Activated CD4-positive, alpha-beta memory T cell treated with anti-CD3 and anti-CD28 coated beads, Interleukin-2, amount 10 ng/mL, durations not matched to agents 7 days and 5 days (primary cell): ENCODE data around the gene TPPP3. TPM values are rescaled to one million over a fixed set of nuclear protein-coding genes. Genes with fewer than 3 reads are reported as not detected.

ENCODE experiments used
- CTCF ChIA-PET: fragments of 350-600 bp; sonication (Branson Sonifier 250); formaldehyde crosslinking; loops from one replicate; lab custom pipeline; 2021; ENCODE audit warnings: antibody characterized with exemption, inconsistent platforms; lab: Charles Lee
- POLR2A ChIA-PET: fragments of 350-600 bp; sonication (Branson Sonifier 250); formaldehyde crosslinking; loops from one replicate; lab custom pipeline; 2021; ENCODE audit warnings: antibody characterized with exemption; lab: Charles Lee
- DNase-seq: peaks from one replicate; pipeline ENCODE4 v3.0.0-alpha.2; 2020
- H3K27ac Mint-ChIP-seq: one replicate; pipeline ENCODE4 v1.8.0; 2021; ENCODE audit warnings: mild to moderate bottlenecking, mixed read lengths
- H3K27me3 Mint-ChIP-seq: one replicate; pipeline ENCODE4 v1.8.0; 2021; ENCODE audit warnings: mixed read lengths
- H3K36me3 Mint-ChIP-seq: one replicate; pipeline ENCODE4 v1.8.0; 2021; ENCODE audit warnings: low read depth, mixed read lengths
- H3K4me1 Mint-ChIP-seq: one replicate; pipeline ENCODE4 v1.8.0; 2021; ENCODE audit warnings: mixed read lengths
- H3K4me3 Mint-ChIP-seq: one replicate; pipeline ENCODE4 v1.8.0; 2021; ENCODE audit warnings: mild to moderate bottlenecking, mixed read lengths
- H3K9me3 Mint-ChIP-seq: one replicate; pipeline ENCODE4 v1.8.0; 2021; ENCODE audit warnings: mixed read lengths
- total RNA-seq, 2 experiments: library from RNA; stranded (reverse); gene quantifications; one replicate each; pipeline ENCODE4 v1.2.3, GENCODE V29; 2021

TPPP3 gene
- total RNA-seq, 2 experiments from 2014 or later, result not detected

DNA sequence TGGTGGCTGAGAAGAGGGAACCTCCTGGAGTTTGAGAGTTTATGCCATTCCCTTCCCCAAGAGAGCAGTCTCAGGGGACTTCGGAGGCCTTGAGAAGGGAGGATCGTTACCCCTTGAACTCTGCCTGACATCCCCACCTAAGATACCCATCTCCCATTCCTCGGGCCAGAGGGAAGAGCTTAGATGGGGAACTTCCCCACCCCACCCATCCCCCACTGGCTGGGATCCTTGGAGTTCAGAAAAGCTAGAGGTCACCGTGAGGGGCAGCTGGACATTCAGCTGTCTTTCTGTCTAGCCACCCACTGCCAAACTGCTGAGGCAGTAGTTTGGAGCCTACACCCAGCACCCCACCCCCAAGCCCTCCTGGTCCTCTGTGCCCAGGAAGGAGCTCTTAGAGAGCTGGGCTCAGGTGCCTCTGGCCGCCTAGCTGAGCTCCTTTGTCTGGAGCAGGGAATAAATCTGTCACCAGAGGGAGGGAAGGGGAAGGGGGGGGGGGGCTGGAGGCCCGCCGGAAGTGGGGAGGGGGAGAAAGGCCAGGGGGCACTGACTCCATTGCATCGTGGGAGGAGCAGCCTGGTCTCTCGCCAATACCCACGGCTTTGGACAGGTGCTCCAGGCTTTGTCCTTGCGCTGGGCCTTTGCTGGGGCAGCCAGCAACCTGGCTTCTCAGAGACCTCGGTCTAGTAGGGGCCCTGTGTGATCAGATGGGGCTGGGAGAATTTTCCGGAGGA is 38.6 kb upstream of the TPPP3 start:
- DNase-seq, result no peak
- POLR2A ChIA-PET, result no interaction called here
- peaks cover 38% of the 10 kb centered on the region for H3K27me3 Mint-ChIP-seq
- peaks cover 2% of the 10 kb centered on the region for H3K36me3 Mint-ChIP-seq
- H3K27ac Mint-ChIP-seq, result no peak overlapping the region
- CTCF ChIA-PET, result interaction anchor here (0.6 to 0.8 kb wide), 3 partner anchors 19 to 130 kb away, joined by 3 to 7 read pairs (median 3); no protein-coding TSS in a partner anchor
- H3K9me3 Mint-ChIP-seq, result no peaks in the 10 kb centered on the region
- peak overlapping the region; percentile 16 for H3K4me3 Mint-ChIP-seq
- H3K4me1 Mint-ChIP-seq, result peaks cover 7% of the 10 kb centered on the region

DNA sequence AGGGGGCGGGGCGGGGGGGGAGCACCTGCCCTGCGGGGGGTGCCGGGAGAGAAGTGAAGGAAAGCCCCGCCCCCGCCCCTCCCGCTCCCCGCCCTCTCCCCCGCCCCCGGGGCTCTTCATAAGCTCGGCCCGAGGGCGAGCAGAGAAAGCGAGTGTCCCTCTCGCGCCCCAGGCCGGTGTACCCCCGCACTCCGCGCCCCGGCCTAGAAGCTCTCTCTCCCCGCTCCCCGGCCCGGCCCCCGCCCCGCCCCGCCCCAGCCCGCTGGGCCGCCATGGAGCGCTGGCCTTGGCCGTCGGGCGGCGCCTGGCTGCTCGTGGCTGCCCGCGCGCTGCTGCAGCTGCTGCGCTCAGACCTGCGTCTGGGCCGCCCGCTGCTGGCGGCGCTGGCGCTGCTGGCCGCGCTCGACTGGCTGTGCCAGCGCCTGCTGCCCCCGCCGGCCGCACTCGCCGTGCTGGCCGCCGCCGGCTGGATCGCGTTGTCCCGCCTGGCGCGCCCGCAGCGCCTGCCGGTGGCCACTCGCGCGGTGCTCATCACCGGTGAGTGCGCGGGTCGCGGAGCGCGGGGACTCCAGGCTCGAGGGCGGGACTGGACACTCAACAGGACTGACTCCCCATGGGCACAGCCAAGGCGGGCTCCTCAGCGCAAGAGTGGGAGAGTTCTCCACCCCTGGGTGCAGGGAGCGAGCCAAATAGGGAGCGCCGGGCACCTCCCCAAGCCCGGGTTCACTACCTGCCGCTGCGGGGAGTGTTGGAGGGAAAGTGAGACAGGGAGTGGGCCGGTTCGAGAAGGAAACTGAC is 37.9 kb upstream of the TPPP3 start, which contains the start of gene HSD11B2:
TSS of gene HSD11B2 (plus strand) at position 145 of the 798 bp plus-strand sequence. CDS start at position 273, 128 bp downstream.
- H3K27ac Mint-ChIP-seq, result no peak within 1 kb of the TSS
- H3K4me1 Mint-ChIP-seq, result peaks cover 7% of the 10 kb centered on the region
- peaks cover 2% of the 10 kb centered on the region for H3K36me3 Mint-ChIP-seq
- peak; percentile 28 for DNase-seq
- CTCF ChIA-PET, result interaction anchor here (0.8 kb wide), 1 partner anchor 63 kb away, joined by 3 read pairs; no protein-coding TSS in a partner anchor
- peaks cover 44% of the 10 kb centered on the region for H3K27me3 Mint-ChIP-seq
- no peaks in the 10 kb centered on the region for H3K9me3 Mint-ChIP-seq
- POLR2A ChIA-PET, result no interaction called here
- peak within 1 kb of the TSS; percentile 72 for H3K4me3 Mint-ChIP-seq

DNA sequence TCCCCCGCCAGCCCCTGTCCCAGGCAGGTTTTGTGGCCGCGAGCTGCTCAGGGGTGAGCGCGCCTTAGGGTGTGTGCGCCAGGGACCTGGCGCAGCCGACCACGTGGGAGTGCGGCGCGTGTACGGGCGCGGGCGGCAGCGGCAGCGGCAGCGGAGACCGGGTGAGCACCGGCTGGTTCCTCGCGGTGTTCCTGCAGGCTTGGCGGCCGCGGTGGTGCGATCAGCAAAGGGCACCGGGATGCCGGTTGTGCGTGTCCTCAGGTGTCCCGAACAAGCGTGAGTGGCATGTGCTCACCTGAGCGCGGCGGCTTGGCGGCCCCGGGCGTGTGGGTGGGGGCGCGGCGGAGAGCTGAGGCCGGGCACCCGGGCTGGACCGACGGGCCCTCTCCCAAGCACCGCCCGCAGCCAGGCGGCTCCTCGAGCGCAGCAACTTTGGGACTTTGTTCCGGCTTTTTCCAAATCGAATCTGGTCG is 37.2 kb upstream of the TPPP3 start:
- peak overlapping the region; percentile 72 for H3K4me3 Mint-ChIP-seq
- H3K4me1 Mint-ChIP-seq, result peaks cover 7% of the 10 kb centered on the region
- ChIA-PET CTCF (no interaction called here), POLR2A (no interaction called here)
- no peak overlapping the region for H3K27ac Mint-ChIP-seq
- no peaks in the 10 kb centered on the region for H3K9me3 Mint-ChIP-seq
- H3K36me3 Mint-ChIP-seq, result peaks cover 2% of the 10 kb centered on the region
- H3K27me3 Mint-ChIP-seq, result peaks cover 44% of the 10 kb centered on the region
- peak; percentile 26 for DNase-seq

DNA sequence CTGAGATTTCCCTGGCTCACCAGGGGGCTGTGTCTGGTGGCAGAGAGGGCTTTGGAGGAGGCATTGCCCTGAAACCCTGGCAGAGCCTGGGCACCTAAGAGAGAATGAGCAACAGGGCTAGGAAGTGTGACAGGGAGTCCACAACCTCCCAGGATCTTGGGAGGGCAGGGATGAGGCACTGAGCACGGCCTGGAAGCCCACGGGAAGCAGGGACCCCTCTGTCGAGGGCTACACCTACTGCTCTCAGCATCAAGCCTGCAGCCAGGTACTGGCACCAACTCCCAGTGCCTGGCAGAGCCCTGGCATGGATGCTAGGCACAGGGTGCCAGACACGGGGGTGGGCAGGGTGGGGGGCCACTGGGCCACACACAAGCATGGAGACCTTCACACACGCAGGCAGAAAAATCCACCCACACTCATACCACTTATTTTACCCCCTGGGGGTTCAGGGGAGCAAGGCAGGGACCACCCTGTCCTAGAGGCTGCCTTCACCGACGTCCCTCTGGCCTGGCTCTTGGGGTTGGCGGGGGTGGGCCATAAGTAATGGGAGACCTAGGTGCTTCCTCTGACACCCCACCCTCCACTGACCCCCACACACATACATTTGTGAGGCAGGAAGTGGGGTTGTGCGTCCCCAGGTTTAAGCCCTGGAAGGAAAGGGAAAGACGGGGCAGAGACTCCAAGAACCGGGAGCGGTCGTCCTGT is 36.7 kb upstream of the TPPP3 start:
- H3K27ac Mint-ChIP-seq, result no peak overlapping the region
- peaks cover 2% of the 10 kb centered on the region for H3K36me3 Mint-ChIP-seq
- peak overlapping the region; percentile 72 for H3K4me3 Mint-ChIP-seq
- peaks cover 44% of the 10 kb centered on the region for H3K27me3 Mint-ChIP-seq
- no peak for DNase-seq
- CTCF ChIA-PET, result interaction anchor here (2.0 to 5.8 kb wide), 4 partner anchors 10 to 35 kb away, joined by 6 to 66 read pairs (median 36); partner anchors contain the start of gene ZDHHC1
- H3K4me1 Mint-ChIP-seq, result peaks cover 7% of the 10 kb centered on the region
- no peaks in the 10 kb centered on the region for H3K9me3 Mint-ChIP-seq
- POLR2A ChIA-PET, result interaction anchor here (1.1 kb wide), 1 partner anchor 29 kb away, joined by 3 read pairs; no protein-coding TSS in a partner anchor

DNA sequence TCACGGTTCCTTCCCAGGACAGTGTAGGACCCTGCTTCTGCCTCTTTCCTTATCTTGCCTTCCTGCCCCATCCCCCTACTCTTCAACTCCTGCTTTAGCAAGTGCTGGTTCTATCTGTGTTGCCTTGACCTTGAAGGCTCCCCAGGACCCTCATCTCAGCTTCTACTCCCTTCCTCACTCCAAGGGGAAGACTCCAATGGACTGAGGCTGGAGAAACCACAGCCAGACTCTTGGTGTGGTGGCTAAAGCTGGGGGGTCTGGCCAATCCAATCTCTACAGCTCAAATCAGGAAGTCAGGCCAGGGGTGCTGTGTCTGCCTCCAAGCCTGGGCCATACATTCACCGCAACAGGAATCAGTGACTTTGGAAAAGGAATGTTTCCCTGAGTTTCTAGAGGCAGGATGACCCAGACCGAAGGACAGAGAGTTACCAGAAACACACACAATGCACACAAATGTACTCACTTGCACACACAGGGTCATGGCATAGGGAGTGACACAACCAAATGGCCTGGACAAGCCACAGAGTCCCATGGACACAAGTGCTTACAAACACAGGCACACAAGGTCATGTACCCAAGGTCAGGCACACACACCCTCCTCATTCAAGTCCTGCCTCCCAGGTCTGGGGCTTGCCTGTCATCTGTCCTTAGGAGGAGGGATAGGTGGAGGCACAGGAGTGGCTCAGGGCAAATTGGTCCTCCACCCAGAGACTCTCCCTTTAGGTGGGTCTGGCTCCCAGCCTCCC is 35.9 kb upstream of the TPPP3 start:
- ChIA-PET POLR2A (interaction anchor here (1.1 kb wide), 1 partner anchor 28 kb away, joined by 3 read pairs; no protein-coding TSS in a partner anchor), CTCF (interaction anchor here (0.6 to 5.8 kb wide), 12 partner anchors 9 to 290 kb away, joined by 3 to 66 read pairs (median 6); partner anchors contain the start of gene ZDHHC1)
- H3K27ac Mint-ChIP-seq, result no peak overlapping the region
- H3K9me3 Mint-ChIP-seq, result no peaks in the 10 kb centered on the region
- peaks cover 2% of the 10 kb centered on the region for H3K36me3 Mint-ChIP-seq
- H3K4me1 Mint-ChIP-seq, result peaks cover 7% of the 10 kb centered on the region
- H3K4me3 Mint-ChIP-seq, result peak overlapping the region; percentile 37
- no peak for DNase-seq
- peaks cover 44% of the 10 kb centered on the region for H3K27me3 Mint-ChIP-seq

DNA sequence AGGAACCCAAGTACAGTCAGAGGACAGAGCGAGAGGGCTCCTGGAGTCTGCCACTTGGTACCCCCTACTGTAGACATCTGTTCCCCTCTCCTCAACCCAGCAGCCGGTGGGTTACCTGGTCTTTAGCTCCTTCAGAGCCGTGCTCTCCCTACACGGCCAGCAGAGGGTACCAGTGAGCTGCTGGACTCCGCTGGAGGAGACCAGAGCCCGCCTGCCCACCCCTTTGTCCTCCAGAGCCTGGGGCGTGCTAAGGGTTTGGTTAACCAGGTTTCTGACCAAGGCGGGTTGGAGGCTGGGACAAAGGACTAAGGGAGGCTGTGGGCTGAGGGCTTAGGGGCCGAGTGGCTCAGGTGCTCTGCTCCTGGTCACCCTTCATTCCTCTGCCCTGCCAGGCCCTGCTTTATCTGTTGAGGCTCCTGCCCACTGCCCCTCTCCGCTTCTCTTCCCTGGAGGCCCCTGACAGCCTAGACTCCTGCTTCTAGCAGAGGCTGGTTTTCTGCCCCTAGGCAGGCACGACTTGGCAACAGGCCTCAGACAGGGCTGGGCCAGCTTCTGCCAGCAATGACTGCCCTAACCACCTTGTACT is 34.9 kb upstream of the TPPP3 start:
- ChIA-PET POLR2A (interaction anchor here (0.8 to 1.5 kb wide), 5 partner anchors 11 to 542 kb away, joined by 3 to 5 read pairs (median 3); partner anchors contain the start of gene ATP6V0D1), CTCF (interaction anchor here (0.5 to 5.8 kb wide), 30 partner anchors 8 to 617 kb away, joined by 3 to 66 read pairs (median 4); partner anchors contain the start of genes E2F4 and ZDHHC1)
- H3K36me3 Mint-ChIP-seq, result peaks cover 2% of the 10 kb centered on the region
- DNase-seq, result peak; percentile 62
- no peaks in the 10 kb centered on the region for H3K9me3 Mint-ChIP-seq
- H3K27me3 Mint-ChIP-seq, result peaks cover 51% of the 10 kb centered on the region
- H3K4me3 Mint-ChIP-seq, result no peak overlapping the region
- peaks cover 7% of the 10 kb centered on the region for H3K4me1 Mint-ChIP-seq
- H3K27ac Mint-ChIP-seq, result no peak overlapping the region

DNA sequence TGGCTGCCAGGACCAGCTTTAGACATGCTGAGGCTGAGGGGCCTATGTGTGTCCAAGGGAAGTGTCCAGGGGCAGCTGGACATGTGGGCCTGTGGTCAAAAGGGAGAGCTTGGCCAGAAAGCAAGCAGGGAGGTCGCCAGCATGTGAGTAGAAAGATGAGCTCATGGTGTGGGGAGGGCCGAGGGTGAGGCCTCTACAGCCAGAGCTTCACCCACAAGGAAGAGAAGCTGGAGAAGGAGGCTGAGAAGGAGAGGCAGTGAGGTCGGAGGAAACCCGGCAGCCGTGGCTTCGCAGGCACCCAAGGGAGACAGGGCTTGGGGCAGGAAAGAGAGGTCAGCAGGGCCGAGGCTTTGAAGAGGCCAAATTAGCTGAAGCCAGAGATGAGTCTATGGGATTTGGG is 33.7 kb upstream of the TPPP3 start:
- ChIA-PET POLR2A (interaction anchor here (0.5 to 1.5 kb wide), 3 partner anchors 9 to 375 kb away, joined by 3 to 5 read pairs (median 4); no protein-coding TSS in a partner anchor), CTCF (interaction anchor here (0.7 to 5.8 kb wide), 13 partner anchors 8 to 517 kb away, joined by 3 to 66 read pairs (median 5); partner anchors contain the start of gene ZDHHC1)
- H3K9me3 Mint-ChIP-seq, result no peaks in the 10 kb centered on the region

DNA sequence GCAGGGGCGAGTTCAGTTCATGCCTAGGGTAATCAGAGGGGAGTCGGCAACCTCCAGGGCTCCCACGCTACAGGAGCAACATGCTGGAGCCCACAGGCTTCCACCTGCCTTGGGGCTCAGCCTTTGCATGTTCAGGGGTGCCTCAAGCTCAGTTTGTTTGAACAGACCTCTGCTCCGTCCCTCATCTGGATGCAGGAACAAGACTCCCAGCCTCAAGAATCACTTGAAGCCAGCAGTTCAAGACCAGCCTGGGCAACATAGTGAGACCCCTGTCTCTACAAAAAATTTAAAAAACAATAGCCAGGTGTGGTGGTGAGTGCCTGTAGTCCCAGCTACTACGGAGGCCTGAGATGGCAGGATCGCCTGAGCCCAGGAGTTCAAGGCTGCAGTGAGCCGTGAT is 32.7 kb upstream of the TPPP3 start:
- no peaks in the 10 kb centered on the region for H3K9me3 Mint-ChIP-seq
- DNase-seq, result no peak
- H3K4me3 Mint-ChIP-seq, result no peak overlapping the region
- H3K36me3 Mint-ChIP-seq, result peaks cover 2% of the 10 kb centered on the region
- ChIA-PET POLR2A (no interaction called here), CTCF (interaction anchor here (1.3 to 5.8 kb wide), 6 partner anchors 9 to 165 kb away, joined by 4 to 66 read pairs (median 10); partner anchors contain the start of gene ZDHHC1)
- H3K27me3 Mint-ChIP-seq, result peaks cover 47% of the 10 kb centered on the region
- H3K4me1 Mint-ChIP-seq, result peaks cover 3% of the 10 kb centered on the region
- no peak overlapping the region for H3K27ac Mint-ChIP-seq

More for the DNA sequence above, 33.7 kb upstream of the TPPP3 start:
- no peak for DNase-seq
- peaks cover 2% of the 10 kb centered on the region for H3K36me3 Mint-ChIP-seq
- no peak overlapping the region for H3K27ac Mint-ChIP-seq
- H3K27me3 Mint-ChIP-seq, result peaks cover 52% of the 10 kb centered on the region
- H3K4me1 Mint-ChIP-seq, result peaks cover 6% of the 10 kb centered on the region
- no peak overlapping the region for H3K4me3 Mint-ChIP-seq

DNA sequence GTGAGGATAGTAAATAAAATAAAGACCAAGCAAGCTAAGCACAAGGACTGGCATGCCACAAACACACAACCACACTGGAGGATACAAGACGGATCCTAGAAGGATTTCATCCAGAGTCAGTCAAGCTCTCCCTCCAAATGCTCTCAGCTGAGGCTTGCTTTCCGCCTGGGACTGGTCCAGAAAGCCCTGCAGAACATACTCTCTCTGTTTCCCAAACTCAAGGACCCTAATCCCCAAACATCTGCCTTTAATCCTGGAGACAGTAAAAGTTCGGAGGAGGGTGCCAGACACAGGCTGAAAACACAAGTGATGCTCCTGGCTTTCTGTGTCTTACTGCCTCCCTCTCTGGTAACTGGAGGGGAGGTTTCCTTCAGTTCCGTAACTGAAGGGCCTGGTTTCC is 32.3 kb upstream of the TPPP3 start:
- Mint-ChIP-seq H3K36me3 (peaks cover 2% of the 10 kb centered on the region), H3K4me3 (no peak overlapping the region), H3K9me3 (no peaks in the 10 kb centered on the region), H3K4me1 (peaks cover 3% of the 10 kb centered on the region), H3K27ac (no peak overlapping the region), H3K27me3 (peaks cover 47% of the 10 kb centered on the region)
- no peak for DNase-seq
- CTCF ChIA-PET, result interaction anchor here (1.3 to 5.8 kb wide), 3 partner anchors 11 to 39 kb away, joined by 4 to 66 read pairs (median 58); no protein-coding TSS in a partner anchor
- POLR2A ChIA-PET, result no interaction called here

DNA sequence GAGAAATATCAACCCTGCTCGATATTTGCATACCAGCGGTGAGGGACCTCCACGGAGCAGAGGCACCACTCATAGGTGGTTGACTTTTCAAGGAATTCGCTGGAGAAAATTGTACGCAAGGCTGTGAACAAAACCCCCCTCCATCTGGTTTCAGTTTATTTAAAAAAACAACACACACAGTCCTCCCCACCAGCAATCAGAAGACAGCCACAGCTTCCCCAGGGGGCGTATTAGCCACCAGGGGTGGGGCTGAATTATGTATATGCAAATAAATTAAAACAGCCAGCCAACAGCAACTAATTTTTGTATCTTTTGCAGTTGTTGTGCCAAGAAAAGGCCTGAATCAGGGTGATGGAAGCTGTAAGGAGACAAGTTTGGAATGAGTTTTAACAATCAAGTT is 31.8 kb upstream of the TPPP3 start:
- no peak for DNase-seq
- ChIA-PET CTCF (interaction anchor here (0.6 to 5.8 kb wide), 3 partner anchors 11 to 77 kb away, joined by 3 to 58 read pairs (median 4); no protein-coding TSS in a partner anchor), POLR2A (no interaction called here)
- Mint-ChIP-seq H3K27me3 (peaks cover 42% of the 10 kb centered on the region), H3K27ac (no peak overlapping the region), H3K36me3 (no peaks in the 10 kb centered on the region), H3K9me3 (no peaks in the 10 kb centered on the region), H3K4me1 (no peaks in the 10 kb centered on the region), H3K4me3 (no peak overlapping the region)

DNA sequence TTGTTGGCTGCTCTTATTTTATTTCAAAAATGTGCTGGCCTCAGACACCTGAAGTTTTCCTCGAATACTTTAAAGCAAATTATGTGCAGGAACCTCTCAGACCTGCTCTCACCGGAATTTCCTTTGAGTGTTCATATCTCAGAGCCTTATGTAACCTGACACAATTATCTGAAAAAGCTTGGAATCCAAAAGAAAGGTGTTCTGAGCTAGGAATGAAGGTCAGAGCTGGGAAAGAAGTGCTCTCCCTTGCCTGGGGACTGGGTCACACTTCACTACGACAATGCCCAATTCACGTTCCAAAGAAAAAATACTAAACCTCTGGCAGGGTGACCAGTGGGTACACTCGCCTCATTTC is 30.9 kb upstream of the TPPP3 start:
- DNase-seq, result no peak
- H3K27ac Mint-ChIP-seq, result no peak overlapping the region
- H3K9me3 Mint-ChIP-seq, result no peaks in the 10 kb centered on the region
- H3K4me3 Mint-ChIP-seq, result no peak overlapping the region
- no peaks in the 10 kb centered on the region for H3K4me1 Mint-ChIP-seq
- peaks cover 41% of the 10 kb centered on the region for H3K27me3 Mint-ChIP-seq
- CTCF ChIA-PET, result interaction anchor here (5.8 kb wide), 1 partner anchor 40 kb away, joined by 58 read pairs; no protein-coding TSS in a partner anchor
- POLR2A ChIA-PET, result no interaction called here
- H3K36me3 Mint-ChIP-seq, result no peaks in the 10 kb centered on the region
